Breast epithelium (tissue), 4 donors: Measurements from ENCODE around the gene GON4L. TPM values are rescaled to one million over a fixed set of nuclear protein-coding genes. Genes with fewer than 3 reads are reported as not detected.
A peak's percentile ranks its signal among the peaks of the same experiment; 100 is the strongest.

Source experiments
- DNase-seq, 2 donors: peaks; one replicate each; pipeline ENCODE4 v3.0.0-alpha.2; 2019; ENCODE audit warnings: low spot score in 2 of 2
- H3K27ac ChIP-seq, 2 donors: fragments of 200-600 bp; sonication (generic) in 1 of 2; one replicate each; pipeline ENCODE4 v1.5.1; 2016 to 2019; ENCODE audit warnings: mild to moderate bottlenecking in 1 of 2
- H3K27me3 ChIP-seq, 2 donors: fragments of 200-600 bp; sonication (generic) in 1 of 2; one replicate each; pipeline versions ENCODE4 v1.5.1 to v1.6.0; 2017 to 2019; ENCODE audit warnings: control low read depth in 1 of 2, mild to moderate bottlenecking in 1 of 2
- H3K36me3 ChIP-seq: fragments of 200-600 bp; one replicate; pipeline ENCODE4 v1.5.1; 2019
- H3K4me1 ChIP-seq, 2 donors: fragments of 200-600 bp; sonication (generic); one replicate each; pipeline ENCODE4 v1.5.1; 2016 to 2019; ENCODE audit warnings: control low read depth in 1 of 2
- H3K4me3 ChIP-seq, 3 donors: fragments of 200-600 bp; sonication (generic); 1 replicate in 2 of 3; 2 replicates in 1 of 3; pipeline ENCODE4 v1.5.1; 2016 to 2019; ENCODE audit warnings: mild to moderate bottlenecking in 3 of 3, moderate library complexity in 2 of 3
- H3K9me3 ChIP-seq, 2 donors: fragments of 200-600 bp; sonication (generic) in 1 of 2; one replicate each; pipeline ENCODE4 v1.5.1; 2016 to 2019; ENCODE audit warnings: control low read depth in 1 of 2
- POLR2A ChIP-seq: fragments of 450-650 bp; IDR thresholded peaks from one replicate; pipeline ENCODE4 v1.6.1; 2016; ENCODE audit warnings: antibody characterized with exemption, mild to moderate bottlenecking, moderate library complexity
- POLR2AphosphoS5 ChIP-seq, 3 donors: sonication (generic); formaldehyde crosslinking; IDR thresholded peaks; one replicate each; pipeline ENCODE4 v1.6.1; 2017; ENCODE audit warnings: antibody characterized with exemption in 3 of 3
- intact Hi-C: fragments of 100-400 bp; cut with DNase I; formaldehyde crosslinking; loops from one replicate; pipeline ENCODE4 v1.15.1; 2023; ENCODE audit warnings: low total_unique reads
- total RNA-seq, 3 donors: library from RNA; depleted of rRNA; stranded (reverse); fragments of >200 nt; gene quantifications; one replicate each; pipeline ENCODE4 v1.1.0, GENCODE V29; 2016
- TF ChIP-seq, protein P1 (sequence below), 3 donors: fragments of 450-650 bp; IDR thresholded peaks; one replicate each; pipeline ENCODE4 v1.5.1; 2016 to 2017; ENCODE audit warnings: antibody characterized with exemption in 3 of 3, mild to moderate bottlenecking in 3 of 3, moderate library complexity in 3 of 3

GON4L gene
- total RNA-seq, 3 donors from 2014 or later = 33.3 to 56.4 (median 56.1) TPM

GRCh38 chr1:155858800-155859233, 1.8 kb upstream of the GON4L start:
- peak in 1 of 2 donors; percentile 25 for DNase-seq
- H3K4me1 ChIP-seq = no peaks in the 10 kb centered on the region
- intact Hi-C loops = no loop called here

DNA sequence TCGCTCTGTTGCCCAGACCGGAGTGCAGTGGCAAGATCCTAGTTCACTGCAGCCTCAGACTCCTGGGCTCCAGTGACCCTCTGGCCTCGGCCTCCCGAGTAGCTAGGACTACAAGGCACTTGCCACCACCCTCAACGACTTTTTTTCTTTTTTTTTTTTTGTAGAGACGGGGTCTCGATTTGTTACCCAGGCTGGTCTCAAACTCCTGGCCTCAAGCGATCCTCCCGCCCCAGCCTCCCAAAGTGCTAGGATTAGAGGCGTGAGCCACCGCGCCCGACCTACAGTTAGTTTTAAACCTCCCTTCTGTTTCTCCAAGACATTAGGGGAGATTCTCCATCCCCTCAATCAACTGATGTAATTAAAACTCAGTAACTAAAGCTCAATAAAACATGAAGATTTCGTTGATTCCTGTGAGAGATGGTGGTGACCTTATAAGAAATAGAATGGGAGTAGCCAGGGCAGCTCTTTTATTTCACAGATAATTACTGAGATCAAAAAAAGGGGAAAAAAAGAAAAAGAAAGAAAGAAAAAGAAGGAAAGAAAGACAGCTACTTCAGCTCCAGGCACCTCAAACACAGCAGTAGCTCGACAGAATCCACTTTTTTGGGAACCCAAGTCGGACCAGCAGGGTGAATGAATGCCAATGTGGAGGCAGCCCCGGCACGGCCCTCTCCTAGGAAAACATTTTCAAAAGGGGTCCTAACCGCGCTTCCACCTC, 598 bp downstream of the GON4L start:
- Histone ChIP-seq H3K27ac (peak overlapping the region; percentile 88 to 94), H3K27me3 (no peaks in the 10 kb centered on the region), H3K9me3 (no peaks in the 10 kb centered on the region), H3K4me3 (peak overlapping the region; percentile 70 to 92 (median 81)), H3K4me1 (no peaks in the 10 kb centered on the region), H3K36me3 (no peaks in the 10 kb centered on the region)
- TF ChIP-seq POLR2AphosphoS5 (IDR thresholded peaks at IDR 0.05) (no peak), POLR2A (no peak)
- TF ChIP-seq, protein P1, sequence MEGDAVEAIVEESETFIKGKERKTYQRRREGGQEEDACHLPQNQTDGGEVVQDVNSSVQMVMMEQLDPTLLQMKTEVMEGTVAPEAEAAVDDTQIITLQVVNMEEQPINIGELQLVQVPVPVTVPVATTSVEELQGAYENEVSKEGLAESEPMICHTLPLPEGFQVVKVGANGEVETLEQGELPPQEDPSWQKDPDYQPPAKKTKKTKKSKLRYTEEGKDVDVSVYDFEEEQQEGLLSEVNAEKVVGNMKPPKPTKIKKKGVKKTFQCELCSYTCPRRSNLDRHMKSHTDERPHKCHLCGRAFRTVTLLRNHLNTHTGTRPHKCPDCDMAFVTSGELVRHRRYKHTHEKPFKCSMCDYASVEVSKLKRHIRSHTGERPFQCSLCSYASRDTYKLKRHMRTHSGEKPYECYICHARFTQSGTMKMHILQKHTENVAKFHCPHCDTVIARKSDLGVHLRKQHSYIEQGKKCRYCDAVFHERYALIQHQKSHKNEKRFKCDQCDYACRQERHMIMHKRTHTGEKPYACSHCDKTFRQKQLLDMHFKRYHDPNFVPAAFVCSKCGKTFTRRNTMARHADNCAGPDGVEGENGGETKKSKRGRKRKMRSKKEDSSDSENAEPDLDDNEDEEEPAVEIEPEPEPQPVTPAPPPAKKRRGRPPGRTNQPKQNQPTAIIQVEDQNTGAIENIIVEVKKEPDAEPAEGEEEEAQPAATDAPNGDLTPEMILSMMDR (IDR thresholded peaks at IDR 0.05) = no peak
- intact Hi-C loops = no loop called here
- no peak for DNase-seq

More at GRCh38 chr1:155858800-155859233, 1.8 kb upstream of the GON4L start:
- Histone ChIP-seq H3K9me3 (no peaks in the 10 kb centered on the region), H3K36me3 (no peaks in the 10 kb centered on the region), H3K27me3 (no peaks in the 10 kb centered on the region), H3K27ac (peak overlapping the region; percentile 87 to 90), H3K4me3 (peak overlapping the region; percentile 40 to 64 (median 54))
- TF ChIP-seq POLR2AphosphoS5 (IDR thresholded peaks at IDR 0.05) = peak in 1 of 3 donors; percentile 56
- no peak for TF ChIP-seq POLR2A
- TF ChIP-seq, protein P1 (IDR thresholded peaks at IDR 0.05) = no peak

GRCh38 chr1:155850345-155850744, 6.7 kb downstream of the GON4L start:
- Histone ChIP-seq H3K27me3 (no peaks in the 10 kb centered on the region), H3K9me3 (no peaks in the 10 kb centered on the region), H3K4me3 (no peak overlapping the region), H3K36me3 (no peaks in the 10 kb centered on the region), H3K4me1 (no peaks in the 10 kb centered on the region), H3K27ac (no peak overlapping the region)
- TF ChIP-seq, protein P1 (IDR thresholded peaks at IDR 0.05) = no peak
- TF ChIP-seq POLR2A = no peak
- TF ChIP-seq POLR2AphosphoS5 (IDR thresholded peaks at IDR 0.05) = no peak
- intact Hi-C loops = no loop called here
- no peak for DNase-seq

DNA sequence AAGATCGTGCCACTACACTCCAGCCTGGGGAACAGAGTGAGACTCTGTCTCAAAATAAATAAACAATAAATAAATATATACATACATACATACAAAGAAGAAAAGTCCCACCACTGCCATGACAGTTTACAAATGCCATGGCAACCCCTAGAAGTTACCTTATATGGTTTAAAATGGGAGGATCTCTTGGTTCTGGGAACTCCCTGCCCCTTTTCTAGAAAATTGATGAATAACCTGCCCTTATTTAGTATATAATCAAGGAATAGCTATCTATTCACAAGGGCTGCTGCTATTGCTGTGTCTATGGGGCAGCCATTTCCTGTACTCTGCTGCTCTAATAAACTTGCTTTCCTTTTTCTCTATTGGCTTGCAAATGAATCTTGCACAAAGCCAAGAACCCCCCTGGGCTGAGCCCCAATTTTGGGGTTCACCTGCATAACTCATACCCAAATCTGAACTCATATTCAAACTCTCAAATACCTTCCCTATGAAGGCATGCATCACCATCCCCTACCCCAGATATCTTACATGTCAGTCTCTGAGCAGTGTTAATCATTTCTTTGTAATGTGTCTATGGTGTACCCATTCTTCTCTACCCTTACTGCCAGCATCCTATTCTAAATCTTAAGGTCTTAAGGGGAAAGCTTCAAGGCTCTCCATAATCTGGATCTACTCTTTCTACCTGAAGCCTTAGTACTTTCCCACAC, 9.0 kb downstream of the GON4L start:
- Histone ChIP-seq H3K4me3 (no peak overlapping the region), H3K27ac (no peak overlapping the region), H3K27me3 (no peaks in the 10 kb centered on the region), H3K36me3 (no peaks in the 10 kb centered on the region), H3K4me1 (no peaks in the 10 kb centered on the region), H3K9me3 (no peaks in the 10 kb centered on the region)
- DNase-seq = no peak
- TF ChIP-seq, protein P1 (IDR thresholded peaks at IDR 0.05) = no peak
- TF ChIP-seq POLR2A = no peak
- TF ChIP-seq POLR2AphosphoS5 (IDR thresholded peaks at IDR 0.05) = no peak
- intact Hi-C loops = no loop called here

GRCh38 chr1:155844860-155845421, 12.1 kb downstream of the GON4L start:
- Histone ChIP-seq H3K4me1 (no peaks in the 10 kb centered on the region), H3K4me3 (no peak overlapping the region), H3K27ac (no peak overlapping the region), H3K9me3 (no peaks in the 10 kb centered on the region), H3K36me3 (no peaks in the 10 kb centered on the region), H3K27me3 (no peaks in the 10 kb centered on the region)
- TF ChIP-seq POLR2A (no peak), POLR2AphosphoS5 (IDR thresholded peaks at IDR 0.05) (no peak)
- TF ChIP-seq, protein P1 (IDR thresholded peaks at IDR 0.05) = no peak
- DNase-seq = no peak
- intact Hi-C loops = no loop called here
